Left lobe of liver (tissue), 2 donors: ENCODE measurements around the gene RNF44. TPM values are rescaled to one million over a fixed set of nuclear protein-coding genes. Genes with fewer than 3 reads are reported as not detected.

Experiments used
- ATAC-seq: fragments of 200-7000 bp; cut with Tn5 transposase; one replicate; pipeline ENCODE4 v1.9.1; 2020; ENCODE audit warnings: mild to moderate bottlenecking, moderate library complexity
- DNase-seq: peaks from one replicate; pipeline ENCODE4 v3.0.0-alpha.2; 2020; ENCODE audit warnings: low spot score
- total RNA-seq: library from RNA; stranded (reverse); gene quantifications from one replicate; pipeline ENCODE4 v1.2.1, GENCODE V29; 2021
- donor health status: DM: no; HTN: no; CAD: no; lungs with moderate emphysema.
- donor health status: DM: no; HTN: yes; CAD: no.

Gene RNF44
- total RNA-seq, 1 donor from 2014 or later: 15.3 TPM

- ATAC-seq (no peak), DNase-seq (no peak)
Measured at GRCh38 chr5:176524987-176525386, 12.2 kb downstream of the RNF44 start.

- ATAC-seq (no peak), DNase-seq (no peak)
Measured at GRCh38 chr5:176524138-176524537, 13.1 kb downstream of the RNF44 start.

GRCh38 chr5:176521699-176522263, 15.4 kb downstream of the RNF44 start:
- ATAC-seq (no peak), DNase-seq (no peak)

- DNase-seq: no peak
Measured at GRCh38 chr5:176521286-176521685, 15.9 kb downstream of the RNF44 start.

GRCh38 chr5:176519810-176520720, 17.1 kb downstream of the RNF44 start:
- peak; percentile 84 for ATAC-seq

More at GRCh38 chr5:176521286-176521685, 15.9 kb downstream of the RNF44 start:
- no peak for ATAC-seq

GRCh38 chr5:176517053-176517661, 20.0 kb downstream of the RNF44 start:
- ATAC-seq (no peak), DNase-seq (no peak)

More at GRCh38 chr5:176519810-176520720, 17.1 kb downstream of the RNF44 start:
- DNase-seq: peak; percentile 51

GRCh38 chr5:176515396-176515795, 21.8 kb downstream of the RNF44 start:
- no peak for DNase-seq
- no peak for ATAC-seq

- DNase-seq (no peak), ATAC-seq (no peak)
Measured at GRCh38 chr5:176514244-176514950, 22.8 kb downstream of the RNF44 start.

GRCh38 chr5:176513788-176514187, 23.4 kb downstream of the RNF44 start:
- no peak for ATAC-seq

GRCh38 chr5:176508603-176509002, 28.6 kb downstream of the RNF44 start:
- ATAC-seq: no peak
- DNase-seq: no peak

More at GRCh38 chr5:176513788-176514187, 23.4 kb downstream of the RNF44 start:
- DNase-seq: no peak

GRCh38 chr5:176507911-176508310, 29.3 kb downstream of the RNF44 start:
- no peak for ATAC-seq

GRCh38 chr5:176503496-176503895, 33.7 kb downstream of the RNF44 start:
- no peak for ATAC-seq

More at GRCh38 chr5:176507911-176508310, 29.3 kb downstream of the RNF44 start:
- DNase-seq: no peak

GRCh38 chr5:176501333-176501732, 35.9 kb downstream of the RNF44 start:
- DNase-seq (no peak), ATAC-seq (no peak)

More at GRCh38 chr5:176503496-176503895, 33.7 kb downstream of the RNF44 start:
- DNase-seq: no peak

GRCh38 chr5:176500511-176500910, 36.7 kb downstream of the RNF44 start:
- DNase-seq (no peak), ATAC-seq (no peak)

GRCh38 chr5:176499273-176499672, 37.9 kb downstream of the RNF44 start:
- no peak for ATAC-seq
- DNase-seq: no peak

- no peak for DNase-seq
Measured at GRCh38 chr5:176497852-176498251, 39.4 kb downstream of the RNF44 start.

GRCh38 chr5:176492431-176492830, 44.8 kb downstream of the RNF44 start:
- no peak for ATAC-seq
- DNase-seq: no peak

More at GRCh38 chr5:176497852-176498251, 39.4 kb downstream of the RNF44 start:
- ATAC-seq: no peak

- DNase-seq (no peak), ATAC-seq (no peak)
Measured at GRCh38 chr5:176491901-176492300, 45.3 kb downstream of the RNF44 start.

- DNase-seq: no peak
- no peak for ATAC-seq
Measured at GRCh38 chr5:176491101-176491502, 46.1 kb downstream of the RNF44 start.

- ATAC-seq: peak; percentile 58
- DNase-seq: no peak
Measured at GRCh38 chr5:176490301-176490700, 46.9 kb downstream of the RNF44 start.

- no peak for DNase-seq
- no peak for ATAC-seq
Measured at GRCh38 chr5:176489077-176489476, 48.1 kb downstream of the RNF44 start.
